D341Med (cell line): ENCODE data around the gene JTB.

Experiments
- DNase-seq: peaks from one replicate; pipeline ENCODE4 v3.0.0; 2012; ENCODE audit warnings: low spot score

JTB gene

GRCh38 chr1:153978274-153978909, 918 bp upstream of the JTB start:
- no peak for DNase-seq

- peak; percentile 47 for DNase-seq
Observed at GRCh38 chr1:153976819-153977249, 640 bp downstream of the JTB start.

GRCh38 chr1:153973525-153973924, 3.9 kb downstream of the JTB start:
- DNase-seq, result no peak

GRCh38 chr1:153973071-153973470, 4.4 kb downstream of the JTB start:
- no peak for DNase-seq

GRCh38 chr1:153970346-153970745, 7.1 kb downstream of the JTB start:
- DNase-seq, result no peak

GRCh38 chr1:153968972-153969371, 8.5 kb downstream of the JTB start:
- DNase-seq, result no peak

GRCh38 chr1:153968408-153968807, 9.1 kb downstream of the JTB start:
- DNase-seq, result no peak

- DNase-seq, result no peak
Observed at GRCh38 chr1:153968000-153968363, 9.5 kb downstream of the JTB start.

- peak; percentile 93 for DNase-seq
Observed at GRCh38 chr1:153967107-153967999, 10.1 kb downstream of the JTB start, which contains the start of gene CREB3L4. TSS of gene CREB3L4 (plus strand) at chr1:153967902. CDS start at chr1:153968526, 624 bp downstream.

- peak; percentile 63 for DNase-seq
Observed at GRCh38 chr1:153963850-153964331, 13.6 kb downstream of the JTB start.

- DNase-seq, result peak; percentile 97
Observed at GRCh38 chr1:153963030-153963849, 14.2 kb downstream of the JTB start, which contains the start of gene SLC39A1. TSS of gene SLC39A1 (minus strand) at chr1:153963537. CDS start at chr1:153962715, 822 bp downstream.

GRCh38 chr1:153962088-153963029, 15.1 kb downstream of the JTB start:
- DNase-seq, result no peak

GRCh38 chr1:153961421-153961820, 16.1 kb downstream of the JTB start:
- no peak for DNase-seq

GRCh38 chr1:153960206-153960605, 17.3 kb downstream of the JTB start:
- DNase-seq, result no peak

GRCh38 chr1:153959454-153959853, 18.0 kb downstream of the JTB start:
- DNase-seq, result no peak

GRCh38 chr1:153958961-153959260, 18.6 kb downstream of the JTB start:
- no peak for DNase-seq

GRCh38 chr1:153958111-153958960, 19.1 kb downstream of the JTB start, which contains the start of gene CRTC2:
TSS of gene CRTC2 (minus strand) at chr1:153958612. CDS start at chr1:153958497, 115 bp downstream.
- peak; percentile 97 for DNase-seq

- no peak for DNase-seq
Observed at GRCh38 chr1:153957744-153958110, 19.7 kb downstream of the JTB start.

GRCh38 chr1:153956997-153957715, 20.3 kb downstream of the JTB start:
- DNase-seq, result no peak

GRCh38 chr1:153954826-153955225, 22.6 kb downstream of the JTB start:
- DNase-seq, result no peak
